GM15510 (cell line): ENCODE measurements around the gene ITGB2.

Experiments used
- POLR2A ChIP-seq: IDR thresholded peaks from 3 replicates; pipeline ENCODE4 v1.6.1; 2011; ENCODE audit warnings: borderline replicate concordance; ENCODE audit not compliant: insufficient read length; ENCODE audit errors: extremely low read depth

Gene ITGB2

DNA sequence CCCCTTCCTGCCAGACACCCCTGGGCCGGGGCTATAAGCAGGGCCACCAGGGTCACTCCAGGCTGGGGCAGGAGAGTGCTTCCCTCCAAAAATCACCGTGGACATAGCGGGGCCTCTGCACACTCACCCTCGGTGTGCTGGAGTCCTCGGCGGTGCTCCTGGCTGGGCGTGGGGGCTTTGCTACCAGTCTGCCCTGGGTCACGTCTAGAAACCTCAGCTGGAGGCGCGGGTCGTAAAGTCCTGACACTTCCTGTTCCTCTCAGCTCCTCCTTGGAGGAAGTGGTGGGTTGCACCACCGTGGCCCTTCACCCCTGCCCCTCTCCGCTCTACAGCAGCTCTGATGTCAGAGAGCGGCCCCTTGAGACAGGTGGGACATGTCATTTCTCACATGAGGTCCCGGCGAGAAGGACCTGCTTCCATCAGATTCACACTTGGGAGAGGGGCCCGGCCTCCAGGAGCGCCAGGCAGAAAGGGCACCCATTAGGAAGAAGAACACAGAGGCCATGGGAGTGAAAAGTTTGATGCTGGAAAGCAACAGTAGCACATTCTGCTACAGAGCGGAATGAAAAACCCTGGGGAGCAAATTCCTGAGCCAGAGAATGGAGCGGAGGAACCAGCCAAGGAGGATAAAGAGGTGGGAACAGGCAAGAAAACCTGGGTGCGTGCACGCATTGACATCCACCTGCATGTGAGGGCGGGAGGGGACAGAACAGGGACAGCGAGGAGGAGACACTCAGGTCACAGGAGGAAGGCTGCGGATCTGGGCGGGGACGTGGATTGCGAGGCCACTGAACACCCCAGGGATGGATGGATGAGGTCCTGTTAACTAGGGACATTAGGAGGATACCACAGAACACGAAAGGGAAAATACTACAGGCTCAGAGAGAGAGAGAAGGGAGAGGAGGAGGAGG is at the start of gene ITGB2:
TSS of gene ITGB2 (minus strand) at position 206 of the 911 bp plus-strand sequence. CDS start 10,117 bp downstream, outside the sequence.
- peak; percentile 43 for TF ChIP-seq POLR2A

GRCh38 chr21:44969931-44970755 is 49.4 kb upstream of the ITGB2 start:
- TF ChIP-seq POLR2A, result no peak

GRCh38 chr21:44969066-44969670 is 48.5 kb upstream of the ITGB2 start:
- no peak for TF ChIP-seq POLR2A

DNA sequence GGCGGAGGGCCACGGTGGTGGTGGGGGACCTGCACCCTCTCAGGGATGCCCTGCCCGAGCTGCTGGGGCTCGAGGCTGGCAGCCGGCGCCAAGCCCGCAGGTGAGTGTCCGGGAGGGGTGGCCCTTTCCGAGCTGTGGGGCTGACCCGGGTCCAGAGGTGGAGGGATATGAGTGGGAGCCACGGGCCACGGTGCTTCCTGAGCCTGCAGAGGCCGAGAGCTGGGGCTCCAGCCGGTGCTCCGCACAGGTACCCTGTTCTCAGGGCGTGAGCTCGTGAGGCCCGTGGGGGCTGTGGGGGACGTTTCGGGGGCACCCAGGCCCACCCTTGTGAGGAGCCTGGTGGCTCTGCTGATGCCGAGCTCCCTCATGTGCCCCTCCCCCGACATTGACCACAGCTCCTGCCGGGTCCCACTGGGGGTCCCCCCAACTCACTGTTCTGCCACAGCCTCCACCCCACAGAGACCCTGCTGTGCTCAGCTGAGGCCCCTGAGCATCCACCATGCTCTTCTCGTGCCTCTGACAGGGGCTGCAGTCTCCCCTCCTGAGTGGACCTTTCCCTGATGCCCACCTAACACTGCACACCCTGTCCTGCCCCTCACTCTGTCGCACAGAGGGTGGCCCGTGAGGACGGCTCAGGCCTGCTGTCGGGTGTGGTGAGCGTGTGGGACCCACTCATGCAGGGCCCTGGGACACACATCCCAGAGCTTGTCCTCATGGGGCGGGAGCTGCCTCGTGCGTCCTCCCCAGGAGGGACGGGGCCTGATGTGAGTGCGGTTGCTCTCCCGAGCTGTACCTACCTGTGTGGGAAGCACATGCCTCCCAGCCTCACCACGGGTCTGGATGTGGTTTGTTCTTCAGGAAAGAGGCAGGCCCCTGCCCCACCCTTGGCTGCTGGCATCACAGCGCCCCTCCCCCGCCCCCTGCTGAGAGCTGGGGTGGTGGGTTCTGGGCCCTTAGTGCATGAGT is 46.7 kb upstream of the ITGB2 start:
- no peak for TF ChIP-seq POLR2A

- TF ChIP-seq POLR2A, result no peak
These were observed 45.7 kb upstream of the ITGB2 start for GRCh38 chr21:44966135-44967081.

GRCh38 chr21:44965251-44966022 is 44.7 kb upstream of the ITGB2 start:
- TF ChIP-seq POLR2A, result no peak

- no peak for TF ChIP-seq POLR2A
These were observed 43.7 kb upstream of the ITGB2 start for GRCh38 chr21:44964381-44964780.

DNA sequence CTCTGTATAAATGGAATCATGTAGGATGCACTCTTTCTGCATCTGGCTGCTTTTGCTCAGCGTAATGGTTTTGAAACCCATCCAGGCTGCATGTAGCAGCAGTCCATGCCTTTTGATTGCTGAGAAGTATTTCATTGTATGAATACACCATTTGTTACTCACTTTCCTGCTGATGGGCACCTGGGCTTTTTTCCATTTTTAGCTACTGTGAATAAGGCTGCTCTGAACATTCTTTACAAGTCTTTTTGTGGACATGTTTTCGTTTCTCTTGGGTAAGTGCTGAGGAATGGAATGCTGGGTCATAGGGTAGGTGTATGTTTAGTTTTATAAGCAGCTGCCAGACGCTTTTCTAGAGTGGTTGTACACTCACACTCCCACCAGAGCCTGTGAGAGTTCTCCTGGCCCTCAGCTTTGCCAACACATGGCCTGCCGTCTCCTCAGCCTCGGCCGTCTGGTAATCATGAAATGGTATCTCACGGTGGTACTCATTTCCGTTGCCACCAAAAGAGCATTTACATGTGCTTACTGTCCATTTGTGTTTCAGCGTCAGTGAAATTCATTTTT is 41.8 kb upstream of the ITGB2 start:
- TF ChIP-seq POLR2A, result no peak

DNA sequence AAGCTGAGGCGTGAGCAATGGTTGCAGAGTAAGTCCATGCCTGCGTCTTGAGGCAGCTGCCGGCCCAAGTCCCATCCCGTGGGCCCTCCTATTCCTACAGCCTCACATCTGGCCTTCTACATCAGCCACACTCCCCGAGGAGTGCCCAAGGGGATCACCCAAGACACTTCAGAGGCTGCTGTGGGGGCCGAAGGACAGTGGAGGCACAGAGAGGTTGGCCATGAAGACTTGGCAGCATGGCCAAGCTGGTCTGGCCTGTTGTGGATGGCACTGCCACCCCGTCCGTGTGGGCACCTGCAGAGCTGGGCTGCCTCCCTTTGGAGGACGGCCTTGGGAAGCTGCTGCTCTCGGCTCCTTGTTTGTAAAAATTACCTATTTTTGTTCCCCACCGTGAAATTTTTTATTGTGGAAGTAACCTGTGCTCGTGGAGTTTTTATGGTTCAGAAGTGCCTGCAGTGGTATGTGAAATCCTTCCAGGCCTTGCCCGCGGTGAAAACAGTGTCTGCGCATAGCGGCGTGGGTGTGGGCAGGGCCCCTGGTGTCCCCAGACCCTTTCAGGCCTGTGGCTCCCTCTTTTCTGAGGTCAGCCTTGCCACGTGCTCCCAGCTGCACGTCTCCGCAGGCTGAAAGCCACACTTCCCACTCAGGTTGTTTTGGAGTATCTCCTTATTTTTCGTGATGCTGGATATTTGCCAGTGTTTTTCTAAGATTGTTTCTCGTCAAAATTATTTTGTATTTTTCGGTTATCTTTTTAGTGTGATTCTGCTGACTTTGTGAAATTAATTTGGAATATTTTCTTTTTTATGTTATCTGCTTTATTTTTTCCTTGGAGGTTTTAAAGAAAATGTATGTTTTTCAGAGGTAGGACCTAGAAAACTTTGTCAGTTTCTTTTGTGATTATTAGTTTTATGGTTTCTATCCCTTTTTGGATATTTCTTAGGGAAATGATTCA is 39.7 kb upstream of the ITGB2 start:
- no peak for TF ChIP-seq POLR2A

DNA sequence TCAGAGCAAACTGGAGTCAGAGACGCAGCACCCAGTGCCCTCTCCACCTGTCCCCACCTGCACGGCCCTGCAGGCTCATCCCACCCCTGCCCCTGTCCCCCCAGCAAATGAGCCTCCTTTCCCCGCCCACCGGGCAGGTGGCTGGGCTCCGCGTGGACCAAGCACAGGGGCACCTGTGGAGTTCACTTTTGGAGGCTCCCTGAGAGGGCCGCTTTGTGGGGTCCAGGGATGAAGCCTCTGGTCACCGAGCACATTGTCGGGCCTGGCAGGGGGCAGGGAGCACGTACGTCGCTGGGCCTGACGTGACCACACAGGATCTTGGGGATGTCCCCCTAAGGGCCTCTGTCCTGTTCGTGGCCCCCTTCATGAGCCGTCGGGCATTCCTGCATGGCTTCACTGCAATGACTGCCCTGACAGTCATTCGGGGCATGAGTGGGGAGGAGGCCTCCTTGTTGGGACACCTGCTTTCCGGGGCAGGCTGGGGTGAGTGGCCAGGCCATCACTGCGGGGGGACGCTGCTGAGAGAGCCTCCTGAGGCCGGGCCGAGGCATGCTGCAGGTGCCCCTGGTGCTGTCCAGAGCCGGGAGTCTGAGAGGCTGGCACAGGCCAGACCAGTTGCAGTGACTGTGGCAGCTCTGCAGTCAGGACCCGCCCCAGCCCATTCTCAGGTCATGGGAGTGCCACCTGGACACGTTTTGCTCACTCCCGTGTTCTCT is 38.8 kb upstream of the ITGB2 start:
- no peak for TF ChIP-seq POLR2A
